GM23338 (cell line): ENCODE results near the gene S100PBP.

Experiments
- CREB1 ChIP-seq: fragments of 250-450 bp; sonication (Bioruptor Pico); IDR thresholded peaks from 2 replicates; pipeline ENCODE4 v1.5.0; 2020; ENCODE audit warnings: low read depth, mild to moderate bottlenecking, moderate library complexity
- EZH2 ChIP-seq: fragments of 200-600 bp; sonication (generic); IDR thresholded peaks from one replicate; pipeline ENCODE4 v1.8.0; 2017; ENCODE audit warnings: antibody characterized with exemption, mild to moderate bottlenecking, low read depth; ENCODE audit not compliant: unreplicated experiment
- EZH2phosphoT487 ChIP-seq: fragments of 200-600 bp; sonication (generic); IDR thresholded peaks from one replicate; pipeline ENCODE4 v1.8.1; 2018; ENCODE audit warnings: antibody characterized with exemption; ENCODE audit not compliant: unreplicated experiment
- JUNB ChIP-seq: IDR thresholded peaks from one replicate; pipeline ENCODE4 v1.6.1; 2016; ENCODE audit warnings: antibody characterized with exemption; ENCODE audit not compliant: unreplicated experiment
- NANOG ChIP-seq: IDR thresholded peaks from 2 replicates; pipeline ENCODE4 v1.6.1; 2016; ENCODE audit warnings: antibody characterized with exemption, borderline replicate concordance
- POLR2AphosphoS5 ChIP-seq: IDR thresholded peaks from 2 replicates; pipeline ENCODE4 v1.6.1; 2016; ENCODE audit warnings: antibody characterized with exemption, low read depth
- ZNF114 ChIP-seq: fragments of 250-450 bp; sonication (Bioruptor Pico); IDR thresholded peaks from 2 replicates; pipeline ENCODE4 v1.5.0; 2020; ENCODE audit warnings: mild to moderate bottlenecking, moderate library complexity
- TF ChIP-seq, protein P1 (sequence below), 2 experiments: fragments of 200-600 bp in 1 of 2; sonication (generic) in 1 of 2; conservative IDR thresholded peaks; 2 replicates each; pipeline versions ENCODE4 v1.5.1 to v1.6.1; 2016 to 2017; ENCODE audit warnings: antibody characterized with exemption in 2 of 2, low read depth in 2 of 2, mild to moderate bottlenecking in 2 of 2, moderate library complexity in 1 of 2
- TF ChIP-seq, protein P2 (sequence below): IDR thresholded peaks from 2 replicates; pipeline ENCODE4 v1.6.1; 2016; ENCODE audit warnings: antibody characterized with exemption
- TF ChIP-seq, protein P3 (sequence below): IDR thresholded peaks from one replicate; pipeline ENCODE4 v1.6.1; 2018; ENCODE audit warnings: antibody characterized with exemption; ENCODE audit not compliant: unreplicated experiment

DNA sequence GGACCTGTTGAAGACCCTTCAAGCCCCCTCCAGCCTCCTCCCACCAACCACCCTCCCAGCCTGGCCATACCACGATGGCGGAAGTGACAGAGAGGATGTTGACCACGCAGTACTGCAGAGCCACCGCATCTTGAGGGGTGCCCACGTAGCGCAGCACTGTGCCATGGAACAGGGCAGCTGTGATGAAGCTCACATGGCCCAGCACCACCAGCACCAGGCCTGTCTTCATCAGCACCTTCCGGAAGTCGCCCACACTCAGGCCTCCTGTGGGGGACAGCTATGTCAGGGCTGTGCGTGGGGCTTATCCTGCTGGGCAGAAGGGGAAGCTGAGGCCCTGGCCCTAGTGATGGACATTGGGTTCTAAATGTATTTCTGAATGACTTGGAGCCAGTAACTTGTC lies 80.6 kb downstream of the S100PBP start:
- TF ChIP-seq, protein P1, sequence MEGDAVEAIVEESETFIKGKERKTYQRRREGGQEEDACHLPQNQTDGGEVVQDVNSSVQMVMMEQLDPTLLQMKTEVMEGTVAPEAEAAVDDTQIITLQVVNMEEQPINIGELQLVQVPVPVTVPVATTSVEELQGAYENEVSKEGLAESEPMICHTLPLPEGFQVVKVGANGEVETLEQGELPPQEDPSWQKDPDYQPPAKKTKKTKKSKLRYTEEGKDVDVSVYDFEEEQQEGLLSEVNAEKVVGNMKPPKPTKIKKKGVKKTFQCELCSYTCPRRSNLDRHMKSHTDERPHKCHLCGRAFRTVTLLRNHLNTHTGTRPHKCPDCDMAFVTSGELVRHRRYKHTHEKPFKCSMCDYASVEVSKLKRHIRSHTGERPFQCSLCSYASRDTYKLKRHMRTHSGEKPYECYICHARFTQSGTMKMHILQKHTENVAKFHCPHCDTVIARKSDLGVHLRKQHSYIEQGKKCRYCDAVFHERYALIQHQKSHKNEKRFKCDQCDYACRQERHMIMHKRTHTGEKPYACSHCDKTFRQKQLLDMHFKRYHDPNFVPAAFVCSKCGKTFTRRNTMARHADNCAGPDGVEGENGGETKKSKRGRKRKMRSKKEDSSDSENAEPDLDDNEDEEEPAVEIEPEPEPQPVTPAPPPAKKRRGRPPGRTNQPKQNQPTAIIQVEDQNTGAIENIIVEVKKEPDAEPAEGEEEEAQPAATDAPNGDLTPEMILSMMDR (conservative IDR thresholded peaks at IDR 0.05; ENCODE audit: low read depth in 2 of 2), result no peak
- TF ChIP-seq ZNF114 (CRISPR knock-in tag) (no peak), CREB1 (no peak), POLR2AphosphoS5 (no peak), JUNB (no peak), EZH2phosphoT487 (no peak), EZH2 (no peak), NANOG (no peak)
- TF ChIP-seq, protein P2, sequence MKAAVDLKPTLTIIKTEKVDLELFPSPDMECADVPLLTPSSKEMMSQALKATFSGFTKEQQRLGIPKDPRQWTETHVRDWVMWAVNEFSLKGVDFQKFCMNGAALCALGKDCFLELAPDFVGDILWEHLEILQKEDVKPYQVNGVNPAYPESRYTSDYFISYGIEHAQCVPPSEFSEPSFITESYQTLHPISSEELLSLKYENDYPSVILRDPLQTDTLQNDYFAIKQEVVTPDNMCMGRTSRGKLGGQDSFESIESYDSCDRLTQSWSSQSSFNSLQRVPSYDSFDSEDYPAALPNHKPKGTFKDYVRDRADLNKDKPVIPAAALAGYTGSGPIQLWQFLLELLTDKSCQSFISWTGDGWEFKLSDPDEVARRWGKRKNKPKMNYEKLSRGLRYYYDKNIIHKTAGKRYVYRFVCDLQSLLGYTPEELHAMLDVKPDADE, result no peak
- TF ChIP-seq, protein P3, sequence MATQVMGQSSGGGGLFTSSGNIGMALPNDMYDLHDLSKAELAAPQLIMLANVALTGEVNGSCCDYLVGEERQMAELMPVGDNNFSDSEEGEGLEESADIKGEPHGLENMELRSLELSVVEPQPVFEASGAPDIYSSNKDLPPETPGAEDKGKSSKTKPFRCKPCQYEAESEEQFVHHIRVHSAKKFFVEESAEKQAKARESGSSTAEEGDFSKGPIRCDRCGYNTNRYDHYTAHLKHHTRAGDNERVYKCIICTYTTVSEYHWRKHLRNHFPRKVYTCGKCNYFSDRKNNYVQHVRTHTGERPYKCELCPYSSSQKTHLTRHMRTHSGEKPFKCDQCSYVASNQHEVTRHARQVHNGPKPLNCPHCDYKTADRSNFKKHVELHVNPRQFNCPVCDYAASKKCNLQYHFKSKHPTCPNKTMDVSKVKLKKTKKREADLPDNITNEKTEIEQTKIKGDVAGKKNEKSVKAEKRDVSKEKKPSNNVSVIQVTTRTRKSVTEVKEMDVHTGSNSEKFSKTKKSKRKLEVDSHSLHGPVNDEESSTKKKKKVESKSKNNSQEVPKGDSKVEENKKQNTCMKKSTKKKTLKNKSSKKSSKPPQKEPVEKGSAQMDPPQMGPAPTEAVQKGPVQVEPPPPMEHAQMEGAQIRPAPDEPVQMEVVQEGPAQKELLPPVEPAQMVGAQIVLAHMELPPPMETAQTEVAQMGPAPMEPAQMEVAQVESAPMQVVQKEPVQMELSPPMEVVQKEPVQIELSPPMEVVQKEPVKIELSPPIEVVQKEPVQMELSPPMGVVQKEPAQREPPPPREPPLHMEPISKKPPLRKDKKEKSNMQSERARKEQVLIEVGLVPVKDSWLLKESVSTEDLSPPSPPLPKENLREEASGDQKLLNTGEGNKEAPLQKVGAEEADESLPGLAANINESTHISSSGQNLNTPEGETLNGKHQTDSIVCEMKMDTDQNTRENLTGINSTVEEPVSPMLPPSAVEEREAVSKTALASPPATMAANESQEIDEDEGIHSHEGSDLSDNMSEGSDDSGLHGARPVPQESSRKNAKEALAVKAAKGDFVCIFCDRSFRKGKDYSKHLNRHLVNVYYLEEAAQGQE, result no peak
